Skeletal muscle satellite cell (primary cell): ENCODE data around the gene CABP7.

Experiments
- H3K27me3 ChIP-seq: 2 replicates; pipeline ENCODE4 v1.7.0; 2013; ENCODE audit warnings: low read length; ENCODE audit not compliant: control insufficient read depth, insufficient read depth
- H3K36me3 ChIP-seq: 2 replicates; pipeline ENCODE4 v1.7.0; 2013; ENCODE audit warnings: mild to moderate bottlenecking, control low read depth, low read length; ENCODE audit not compliant: insufficient read depth
- H3K4me1 ChIP-seq: 2 replicates; pipeline ENCODE4 v1.7.0; 2013; ENCODE audit warnings: low read length; ENCODE audit not compliant: control insufficient read depth, insufficient read depth
- H3K4me2 ChIP-seq: 2 replicates; pipeline ENCODE4 v1.7.0; 2013; ENCODE audit warnings: mild to moderate bottlenecking, low read length
- H3K4me3 ChIP-seq: 2 replicates; pipeline ENCODE4 v1.7.0; 2013; ENCODE audit warnings: low read length
- H3K9ac ChIP-seq: 2 replicates; pipeline ENCODE4 v1.7.0; 2013; ENCODE audit warnings: mild to moderate bottlenecking, low read depth, low read length, moderate library complexity
- H3K9me3 ChIP-seq: replicated peaks from 2 replicates; pipeline ENCODE4 v1.7.0; 2013; ENCODE audit warnings: mild to moderate bottlenecking, control low read depth, low read length

Gene CABP7

GRCh38 chr22:29715705-29716104 lies 4.1 kb upstream of the CABP7 start:
- no peaks in the 10 kb centered on the region for H3K4me1 ChIP-seq
- H3K4me3 ChIP-seq: no peak overlapping the region
- H3K9me3 ChIP-seq: no peaks in the 10 kb centered on the region
- peaks cover 60% of the 10 kb centered on the region for H3K27me3 ChIP-seq
- H3K4me2 ChIP-seq: no peak overlapping the region
- no peaks in the 10 kb centered on the region for H3K36me3 ChIP-seq
- no peak overlapping the region for H3K9ac ChIP-seq

- no peak overlapping the region for H3K4me3 ChIP-seq
- no peaks in the 10 kb centered on the region for H3K4me1 ChIP-seq
- no peaks in the 10 kb centered on the region for H3K9me3 ChIP-seq
- H3K36me3 ChIP-seq: no peaks in the 10 kb centered on the region
- H3K4me2 ChIP-seq: no peak overlapping the region
- H3K9ac ChIP-seq: no peak overlapping the region
- peaks cover 66% of the 10 kb centered on the region for H3K27me3 ChIP-seq
These were observed 2.8 kb upstream of the CABP7 start for GRCh38 chr22:29716814-29717545.

GRCh38 chr22:29717789-29718188 lies 2.0 kb upstream of the CABP7 start:
- Histone ChIP-seq H3K4me1 (no peaks in the 10 kb centered on the region), H3K27me3 (peaks cover 70% of the 10 kb centered on the region)

GRCh38 chr22:29718949-29719898 lies 579 bp upstream of the CABP7 start:
- no peaks in the 10 kb centered on the region for H3K36me3 ChIP-seq
- H3K4me3 ChIP-seq: no peak overlapping the region
- no peaks in the 10 kb centered on the region for H3K9me3 ChIP-seq
- no peak overlapping the region for H3K9ac ChIP-seq
- peaks cover 74% of the 10 kb centered on the region for H3K27me3 ChIP-seq
- H3K4me1 ChIP-seq: no peaks in the 10 kb centered on the region
- H3K4me2 ChIP-seq: no peak overlapping the region

More at GRCh38 chr22:29717789-29718188, 2.0 kb upstream of the CABP7 start:
- no peaks in the 10 kb centered on the region for H3K36me3 ChIP-seq
- no peak overlapping the region for H3K4me2 ChIP-seq
- no peak overlapping the region for H3K4me3 ChIP-seq
- no peak overlapping the region for H3K9ac ChIP-seq
- H3K9me3 ChIP-seq: no peaks in the 10 kb centered on the region

GRCh38 chr22:29720811-29721323 lies 1.1 kb downstream of the CABP7 start:
- no peak overlapping the region for H3K9ac ChIP-seq
- H3K27me3 ChIP-seq: peaks cover 70% of the 10 kb centered on the region

GRCh38 chr22:29722151-29722550 lies 2.3 kb downstream of the CABP7 start:
- no peaks in the 10 kb centered on the region for H3K9me3 ChIP-seq
- H3K36me3 ChIP-seq: no peaks in the 10 kb centered on the region
- H3K4me1 ChIP-seq: no peaks in the 10 kb centered on the region
- peaks cover 65% of the 10 kb centered on the region for H3K27me3 ChIP-seq
- no peak overlapping the region for H3K4me2 ChIP-seq
- H3K4me3 ChIP-seq: no peak overlapping the region
- H3K9ac ChIP-seq: no peak overlapping the region

More at GRCh38 chr22:29720811-29721323, 1.1 kb downstream of the CABP7 start:
- Histone ChIP-seq H3K4me1 (no peaks in the 10 kb centered on the region), H3K9me3 (no peaks in the 10 kb centered on the region), H3K4me3 (no peak overlapping the region), H3K36me3 (no peaks in the 10 kb centered on the region), H3K4me2 (peak overlapping the region; percentile 33)

- Histone ChIP-seq H3K9me3 (no peaks in the 10 kb centered on the region), H3K9ac (no peak overlapping the region), H3K4me3 (no peak overlapping the region), H3K4me2 (no peak overlapping the region), H3K4me1 (no peaks in the 10 kb centered on the region), H3K27me3 (peaks cover 65% of the 10 kb centered on the region), H3K36me3 (no peaks in the 10 kb centered on the region)
These were observed 2.8 kb downstream of the CABP7 start for GRCh38 chr22:29722587-29722986.

- Histone ChIP-seq H3K4me1 (no peaks in the 10 kb centered on the region), H3K9me3 (no peaks in the 10 kb centered on the region), H3K9ac (no peak overlapping the region), H3K4me3 (no peak overlapping the region), H3K4me2 (no peak overlapping the region), H3K36me3 (no peaks in the 10 kb centered on the region), H3K27me3 (peaks cover 56% of the 10 kb centered on the region)
These were observed 4.0 kb downstream of the CABP7 start for GRCh38 chr22:29723766-29724165.

- Histone ChIP-seq H3K36me3 (no peaks in the 10 kb centered on the region), H3K9me3 (no peaks in the 10 kb centered on the region), H3K27me3 (peaks cover 47% of the 10 kb centered on the region), H3K4me2 (no peak overlapping the region), H3K4me3 (no peak overlapping the region), H3K4me1 (no peaks in the 10 kb centered on the region), H3K9ac (no peak overlapping the region)
These were observed 5.0 kb downstream of the CABP7 start for GRCh38 chr22:29724843-29725242.

GRCh38 chr22:29726106-29726505 lies 6.3 kb downstream of the CABP7 start:
- no peaks in the 10 kb centered on the region for H3K9me3 ChIP-seq
- peaks cover 41% of the 10 kb centered on the region for H3K27me3 ChIP-seq
- no peaks in the 10 kb centered on the region for H3K4me1 ChIP-seq
- H3K4me2 ChIP-seq: no peak overlapping the region
- H3K4me3 ChIP-seq: no peak overlapping the region
- no peak overlapping the region for H3K9ac ChIP-seq
- no peaks in the 10 kb centered on the region for H3K36me3 ChIP-seq

- peaks cover 36% of the 10 kb centered on the region for H3K27me3 ChIP-seq
- H3K4me2 ChIP-seq: no peak overlapping the region
- H3K4me3 ChIP-seq: no peak overlapping the region
- no peaks in the 10 kb centered on the region for H3K9me3 ChIP-seq
- H3K9ac ChIP-seq: no peak overlapping the region
- no peaks in the 10 kb centered on the region for H3K4me1 ChIP-seq
- H3K36me3 ChIP-seq: no peaks in the 10 kb centered on the region
These were observed 6.8 kb downstream of the CABP7 start for GRCh38 chr22:29726512-29727130.
